H9 (cell line): ENCODE data around the gene SCD5. TPM values are rescaled to one million over a fixed set of nuclear protein-coding genes. Genes with fewer than 3 reads are reported as not detected.

ENCODE experiments used
- DNase-seq: peaks from one replicate; pipeline ENCODE4 v3.0.0-alpha.2; 2017
- H2AFZ ChIP-seq: one replicate; pipeline ENCODE4 v1.6.1; 2013; ENCODE audit warnings: mild to moderate bottlenecking, low read length, control low read depth, moderate library complexity
- H2AK5ac ChIP-seq: 2 replicates; pipeline ENCODE4 v1.6.1; 2013; ENCODE audit warnings: low read length, control low read depth, mixed read lengths; ENCODE audit not compliant: insufficient read length
- H2BK120ac ChIP-seq: one replicate; pipeline ENCODE4 v1.6.1; 2013; ENCODE audit warnings: low read depth, mild to moderate bottlenecking, low read length, control low read depth, inconsistent platforms; ENCODE audit not compliant: poor library complexity, severe bottlenecking
- H2BK12ac ChIP-seq: 2 replicates; pipeline ENCODE4 v1.6.1; 2013; ENCODE audit warnings: low read length, control low read depth, mixed read lengths, low read depth; ENCODE audit not compliant: insufficient read length
- H2BK15ac ChIP-seq: 2 replicates; pipeline ENCODE4 v1.6.1; 2013; ENCODE audit warnings: low read depth, low read length, control low read depth
- H2BK20ac ChIP-seq: one replicate; pipeline ENCODE4 v1.6.1; 2013; ENCODE audit warnings: low read depth, mild to moderate bottlenecking, low read length, control low read depth, inconsistent platforms; ENCODE audit not compliant: poor library complexity, severe bottlenecking
- H2BK5ac ChIP-seq: 2 replicates; pipeline ENCODE4 v1.6.1; 2013; ENCODE audit warnings: low read length, control low read depth, mixed read lengths; ENCODE audit not compliant: insufficient read length
- H3K14ac ChIP-seq: 2 replicates; pipeline ENCODE4 v1.6.1; 2013; ENCODE audit warnings: low read length, control low read depth; ENCODE audit not compliant: insufficient read depth
- H3K18ac ChIP-seq: 2 replicates; pipeline ENCODE4 v1.6.1; 2013; ENCODE audit warnings: low read depth, mild to moderate bottlenecking, mixed read lengths, low read length, control low read depth; ENCODE audit not compliant: insufficient read length
- H3K23ac ChIP-seq: 2 replicates; pipeline ENCODE4 v1.6.1; 2013; ENCODE audit warnings: low read length, control low read depth, mixed read lengths, low read depth; ENCODE audit not compliant: insufficient read length
- H3K23me2 ChIP-seq: 2 replicates; pipeline ENCODE4 v1.6.1; 2013; ENCODE audit warnings: low read depth, mild to moderate bottlenecking, mixed read lengths, low read length, control low read depth; ENCODE audit not compliant: insufficient read length, poor library complexity, severe bottlenecking
- H3K27ac ChIP-seq: 2 replicates; pipeline ENCODE4 v1.5.1; 2013; ENCODE audit warnings: low read length, control low read depth, mixed read lengths, low read depth; ENCODE audit not compliant: insufficient read length
- H3K27me3 ChIP-seq: 2 replicates; pipeline ENCODE4 v1.6.1; 2013; ENCODE audit warnings: low read length, control low read depth, inconsistent platforms; ENCODE audit not compliant: insufficient read depth
- H3K4ac ChIP-seq: 2 replicates; pipeline ENCODE4 v1.6.1; 2013; ENCODE audit warnings: low read depth, mild to moderate bottlenecking, control low read depth, inconsistent platforms, low read length, moderate library complexity
- H3K4me1 ChIP-seq: 2 replicates; pipeline ENCODE4 v1.6.1; 2013; ENCODE audit warnings: low read length, control low read depth, inconsistent platforms; ENCODE audit not compliant: insufficient read depth
- H3K4me2 ChIP-seq: 2 replicates; pipeline ENCODE4 v1.6.1; 2013; ENCODE audit warnings: low read length, control low read depth, mixed read lengths; ENCODE audit not compliant: insufficient read length, insufficient read depth
- H3K56ac ChIP-seq: 2 replicates; pipeline ENCODE4 v1.6.1; 2013; ENCODE audit warnings: low read depth, mild to moderate bottlenecking, mixed read lengths, low read length, control low read depth; ENCODE audit not compliant: insufficient read length
- H3K79me1 ChIP-seq: 2 replicates; pipeline ENCODE4 v1.6.1; 2013; ENCODE audit warnings: low read depth, mild to moderate bottlenecking, moderate library complexity, low read length, control low read depth, inconsistent platforms; ENCODE audit not compliant: insufficient read depth, poor library complexity, severe bottlenecking
- H3K79me2 ChIP-seq: 2 replicates; pipeline ENCODE4 v1.6.1; 2013; ENCODE audit warnings: low read length, control low read depth, inconsistent platforms; ENCODE audit not compliant: insufficient read depth
- H3K9ac ChIP-seq: 2 replicates; pipeline ENCODE4 v1.6.1; 2013; ENCODE audit warnings: low read length, control low read depth, mixed read lengths; ENCODE audit not compliant: insufficient read length; ENCODE audit errors: extremely low read depth
- H3K9me3 ChIP-seq: one replicate; pipeline ENCODE4 v1.6.1; 2013; ENCODE audit warnings: low read depth, low read length, inconsistent platforms; ENCODE audit not compliant: control insufficient read depth
- H3T11ph ChIP-seq: one replicate; pipeline ENCODE4 v1.6.1; 2013; ENCODE audit warnings: mild to moderate bottlenecking, low read length, control low read depth, inconsistent platforms
- H4K20me1 ChIP-seq: one replicate; pipeline ENCODE4 v1.6.1; 2013; ENCODE audit not compliant: control insufficient read depth, insufficient read length, insufficient read depth
- H4K5ac ChIP-seq: 2 replicates; pipeline ENCODE4 v1.6.1; 2013; ENCODE audit warnings: low read depth, mild to moderate bottlenecking, mixed read lengths, low read length, control low read depth; ENCODE audit not compliant: insufficient read length
- H4K8ac ChIP-seq: replicated peaks from 2 replicates; pipeline ENCODE4 v1.6.1; 2013; ENCODE audit warnings: low read length, control low read depth, mixed read lengths, low read depth; ENCODE audit not compliant: insufficient read length
- H4K91ac ChIP-seq: 2 replicates; pipeline ENCODE4 v1.6.1; 2013; ENCODE audit warnings: low read depth, mild to moderate bottlenecking, moderate library complexity, mixed read lengths, low read length, control low read depth; ENCODE audit not compliant: insufficient read length
- H3K27ac Mint-ChIP-seq, 3 experiments: 2 replicates in 2 of 3; 3 replicates in 1 of 3; pipeline ENCODE4 v1.8.0; 2020 to 2021; ENCODE audit warnings: mixed read lengths in 3 of 3, mild to moderate bottlenecking in 1 of 3, moderate library complexity in 1 of 3
- H3K27me3 Mint-ChIP-seq: 2 replicates; pipeline ENCODE4 v1.8.0; 2021; ENCODE audit warnings: low read depth, mild to moderate bottlenecking, moderate library complexity, mixed read lengths
- H3K36me3 Mint-ChIP-seq, 3 experiments: 2 replicates in 2 of 3; 3 replicates in 1 of 3; pipeline ENCODE4 v1.8.0; 2020 to 2021; ENCODE audit warnings: low read depth in 3 of 3, mixed read lengths in 3 of 3; ENCODE audit not compliant: insufficient read depth in 1 of 3
- H3K4me1 Mint-ChIP-seq, 2 experiments: 2 replicates each; pipeline ENCODE4 v1.8.0; 2020; ENCODE audit warnings: mixed read lengths in 2 of 2
- H3K4me3 Mint-ChIP-seq, 2 experiments: 2 replicates in 1 of 2; 3 replicates in 1 of 2; pipeline ENCODE4 v1.8.0; 2020 to 2021; ENCODE audit warnings: mild to moderate bottlenecking in 2 of 2, mixed read lengths in 2 of 2, moderate library complexity in 1 of 2
- H3K9me3 Mint-ChIP-seq, 2 experiments: 2 replicates in 1 of 2; 3 replicates in 1 of 2; pipeline ENCODE4 v1.8.0; 2020; ENCODE audit warnings: mild to moderate bottlenecking in 2 of 2, mixed read lengths in 2 of 2, moderate library complexity in 1 of 2
- WGBS: extraction: QIAGEN DNeasy Blood & Tissue Kit; methylation state at CpG from one replicate; pipeline ENCODE4 v1.1.7; 2013; ENCODE audit warnings: missing lambda C conversion rate, low lambda C conversion rate, mixed read lengths; ENCODE audit not compliant: insufficient read length; ENCODE audit errors: extremely low coverage; 5-methylcytosine and 5-hydroxymethylcytosine counted together
- total RNA-seq: library from RNA; stranded (reverse); gene quantifications from 2 replicates; pipeline ENCODE4 v1.2.1, GENCODE V29; 2021
- TF ChIP-seq, protein P1 (sequence below): fragments of 200-600 bp; sonication (generic); conservative IDR thresholded peaks from 3 replicates; pipeline ENCODE4 v1.8.0; 2021; ENCODE audit warnings: antibody characterized with exemption, mild to moderate bottlenecking

Gene SCD5
- total RNA-seq, 1 experiment from 2014 or later: 0.68 TPM

DNA sequence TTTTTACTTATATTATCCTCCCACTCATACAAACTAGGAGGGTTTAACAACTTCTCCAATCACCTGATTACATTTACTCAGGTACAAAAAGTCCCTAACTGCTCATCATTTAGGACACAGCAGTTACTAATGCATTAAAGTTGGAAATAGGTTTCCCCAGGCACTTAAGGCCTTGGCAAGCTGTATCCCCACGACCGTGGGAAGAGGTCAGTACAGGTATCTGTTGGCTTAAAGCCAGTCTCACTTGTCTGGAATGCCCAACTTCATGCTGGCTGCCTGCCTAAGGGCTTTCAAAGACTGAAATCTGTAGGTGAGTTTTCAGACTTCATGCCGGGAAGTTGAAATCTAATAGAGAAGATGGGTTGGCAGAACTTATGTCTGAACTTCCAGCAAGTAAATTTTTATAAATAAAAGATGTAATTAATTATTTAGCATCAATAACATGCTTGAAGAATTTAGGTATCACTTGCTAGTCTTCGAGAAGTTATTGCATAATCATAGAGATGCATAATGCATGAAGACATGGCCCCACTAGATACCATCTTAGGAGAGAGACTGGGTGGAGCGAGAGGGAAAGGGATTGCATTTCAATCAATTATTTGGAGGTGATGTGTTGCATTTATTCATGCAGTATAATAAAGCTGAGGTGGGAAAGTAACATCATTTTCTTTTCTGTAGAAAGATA, 54.2 kb downstream of the SCD5 start:
- peaks cover 22% of the 10 kb centered on the region in 2 experiments for H3K4me1 Mint-ChIP-seq
- Histone ChIP-seq H2BK15ac (no peak overlapping the region), H3K14ac (no peak overlapping the region), H2BK12ac (no peak overlapping the region), H3K9ac (no peak overlapping the region), H3K4me2 (no peak overlapping the region), H2BK20ac (no peak overlapping the region), H2BK120ac (no peak overlapping the region), H3K23me2 (no peaks in the 10 kb centered on the region), H3K4me1 (no peaks in the 10 kb centered on the region), H4K91ac (no peak overlapping the region), H3K9me3 (no peaks in the 10 kb centered on the region), H3K27me3 (no peaks in the 10 kb centered on the region), H4K5ac (no peak overlapping the region), H3K4ac (no peak overlapping the region), H3K27ac (no peak overlapping the region), H3K79me2 (no peaks in the 10 kb centered on the region), H3K56ac (no peak overlapping the region), H4K20me1 (no peaks in the 10 kb centered on the region), H2AK5ac (no peak overlapping the region), H3K18ac (no peak overlapping the region), H4K8ac (no peak overlapping the region), H3K79me1 (no peaks in the 10 kb centered on the region), H2BK5ac (no peak overlapping the region), H3K23ac (no peak overlapping the region), H3T11ph (no peak overlapping the region), H2AFZ (no peak overlapping the region)
- no peaks in the 10 kb centered on the region for H3K9me3 Mint-ChIP-seq
- H3K27me3 Mint-ChIP-seq: peaks cover 12% of the 10 kb centered on the region
- TF ChIP-seq, protein P1, sequence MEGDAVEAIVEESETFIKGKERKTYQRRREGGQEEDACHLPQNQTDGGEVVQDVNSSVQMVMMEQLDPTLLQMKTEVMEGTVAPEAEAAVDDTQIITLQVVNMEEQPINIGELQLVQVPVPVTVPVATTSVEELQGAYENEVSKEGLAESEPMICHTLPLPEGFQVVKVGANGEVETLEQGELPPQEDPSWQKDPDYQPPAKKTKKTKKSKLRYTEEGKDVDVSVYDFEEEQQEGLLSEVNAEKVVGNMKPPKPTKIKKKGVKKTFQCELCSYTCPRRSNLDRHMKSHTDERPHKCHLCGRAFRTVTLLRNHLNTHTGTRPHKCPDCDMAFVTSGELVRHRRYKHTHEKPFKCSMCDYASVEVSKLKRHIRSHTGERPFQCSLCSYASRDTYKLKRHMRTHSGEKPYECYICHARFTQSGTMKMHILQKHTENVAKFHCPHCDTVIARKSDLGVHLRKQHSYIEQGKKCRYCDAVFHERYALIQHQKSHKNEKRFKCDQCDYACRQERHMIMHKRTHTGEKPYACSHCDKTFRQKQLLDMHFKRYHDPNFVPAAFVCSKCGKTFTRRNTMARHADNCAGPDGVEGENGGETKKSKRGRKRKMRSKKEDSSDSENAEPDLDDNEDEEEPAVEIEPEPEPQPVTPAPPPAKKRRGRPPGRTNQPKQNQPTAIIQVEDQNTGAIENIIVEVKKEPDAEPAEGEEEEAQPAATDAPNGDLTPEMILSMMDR: no peak
- no CpG with 5 or more reads among the region's 5 CpGs for WGBS
- H3K27ac Mint-ChIP-seq: no peak overlapping the region
- H3K4me3 Mint-ChIP-seq: no peak overlapping the region
- H3K36me3 Mint-ChIP-seq: no peaks in the 10 kb centered on the region
- no peak for DNase-seq
